NB4 (cell line): ENCODE measurements around the gene OSBPL1A.

Experiments used
- DNase-seq: peaks from one replicate; pipeline ENCODE4 v3.0.0; 2010; ENCODE audit warnings: low read depth
- H3K4me3 ChIP-seq: one replicate; pipeline ENCODE4 v1.5.1; 2011; ENCODE audit warnings: mild to moderate bottlenecking, low read depth, low read length, moderate library complexity
- CTCF ChIP-seq: IDR thresholded peaks from one replicate; pipeline ENCODE4 v1.5.1; 2012; ENCODE audit warnings: low read depth, low read length
- MAX ChIP-seq: IDR thresholded peaks from 2 replicates; pipeline ENCODE4 v1.6.1; 2011; ENCODE audit warnings: low read depth, low read length
- MYC ChIP-seq: IDR thresholded peaks from 2 replicates; pipeline ENCODE4 v1.6.1; 2011; ENCODE audit warnings: low read depth, low read length
- POLR2A ChIP-seq: IDR thresholded peaks from 2 replicates; pipeline ENCODE4 v1.6.1; 2011; ENCODE audit warnings: mild to moderate bottlenecking; ENCODE audit not compliant: insufficient read length; ENCODE audit errors: extremely low read depth

The OSBPL1A gene

GRCh38 chr18:24254071-24254470, 143.6 kb downstream of the OSBPL1A start:
- no peak overlapping the region for H3K4me3 ChIP-seq
- DNase-seq: no peak
- TF ChIP-seq CTCF: no peak
- no peak for TF ChIP-seq MAX
- no peak for TF ChIP-seq POLR2A
- no peak for TF ChIP-seq MYC

GRCh38 chr18:24249716-24250115, 147.9 kb downstream of the OSBPL1A start:
- no peak for DNase-seq
- H3K4me3 ChIP-seq: no peak overlapping the region
- TF ChIP-seq MYC (no peak), MAX (no peak), CTCF (no peak), POLR2A (no peak)

- no peak overlapping the region for H3K4me3 ChIP-seq
- TF ChIP-seq MYC (no peak), CTCF (no peak), POLR2A (no peak), MAX (no peak)
- no peak for DNase-seq
These were observed 149.3 kb downstream of the OSBPL1A start for GRCh38 chr18:24248359-24248758.

GRCh38 chr18:24246143-24246542, 151.5 kb downstream of the OSBPL1A start:
- TF ChIP-seq MYC: no peak
- TF ChIP-seq CTCF: no peak
- no peak for TF ChIP-seq MAX
- no peak for TF ChIP-seq POLR2A
- H3K4me3 ChIP-seq: no peak overlapping the region
- DNase-seq: no peak

- TF ChIP-seq CTCF: no peak
- TF ChIP-seq MYC: no peak
- no peak for TF ChIP-seq POLR2A
- TF ChIP-seq MAX: no peak
- DNase-seq: no peak
- H3K4me3 ChIP-seq: no peak overlapping the region
These were observed 152.9 kb downstream of the OSBPL1A start for GRCh38 chr18:24244698-24245097.

GRCh38 chr18:24243677-24244076, 153.9 kb downstream of the OSBPL1A start:
- no peak for TF ChIP-seq MYC
- no peak for TF ChIP-seq MAX
- TF ChIP-seq CTCF: no peak
- TF ChIP-seq POLR2A: no peak
- no peak for DNase-seq
- H3K4me3 ChIP-seq: no peak overlapping the region
